HG03521 (cell line): ENCODE data around the gene CEPT1.

Experiments
- ATAC-seq: cut with Tn5 transposase; IDR thresholded peaks from one replicate; pipeline ENCODE4 v1.9.1; 2021; ENCODE audit warnings: mild to moderate bottlenecking, moderate library complexity; ENCODE audit not compliant: unreplicated experiment

The CEPT1 gene

DNA sequence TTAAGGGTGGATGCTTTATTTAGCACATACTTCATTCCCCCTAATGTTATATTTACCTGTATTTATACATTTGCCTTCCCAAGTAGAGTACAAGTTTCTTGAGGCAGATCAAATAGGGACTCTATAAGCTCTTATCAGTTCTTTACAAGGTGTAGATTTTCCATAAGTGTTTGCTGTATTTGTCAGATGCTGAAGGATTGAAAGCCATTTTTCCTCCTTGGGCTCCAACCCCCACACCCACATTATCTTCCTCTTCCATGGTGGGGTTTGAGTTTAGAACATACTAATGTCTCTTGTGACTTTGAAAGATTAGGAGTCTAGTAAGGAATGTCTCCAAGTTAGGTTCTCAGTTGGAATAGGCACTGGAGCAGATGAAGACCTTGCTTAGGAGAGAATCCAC, 85.1 kb downstream of the CEPT1 start:
- no peak for ATAC-seq

DNA sequence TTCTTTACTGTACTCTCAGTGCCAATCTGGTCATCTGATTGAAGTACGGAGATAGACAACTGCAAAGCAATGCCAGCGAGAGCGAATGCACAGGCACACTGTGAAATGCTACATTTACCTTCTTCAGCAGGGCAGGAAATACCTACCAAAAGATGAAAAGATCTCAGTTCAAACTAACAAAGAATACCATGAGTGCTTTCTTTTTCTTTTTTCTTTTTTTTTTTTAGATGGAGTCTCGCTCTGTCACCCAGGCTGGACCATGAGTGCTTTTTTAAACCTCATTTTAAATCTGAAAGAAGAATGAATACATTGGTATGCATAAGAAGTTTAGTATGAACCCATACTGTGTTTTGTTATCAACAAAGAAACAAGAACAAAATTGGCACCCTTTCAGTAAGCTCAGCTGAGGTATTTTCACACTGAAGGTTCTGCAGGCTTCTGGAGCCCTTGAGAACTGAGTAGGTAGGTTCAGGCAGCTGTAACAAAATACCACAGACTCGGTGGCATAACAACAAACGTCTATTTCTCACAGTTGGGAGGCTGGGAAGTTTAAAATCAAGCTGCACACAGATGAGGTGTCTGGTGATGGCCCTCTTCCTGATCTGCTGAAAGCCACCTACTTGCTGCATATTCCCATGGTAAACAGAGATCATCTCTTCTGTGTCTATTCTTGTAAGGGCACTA, 85.8 kb downstream of the CEPT1 start:
- no peak for ATAC-seq

DNA sequence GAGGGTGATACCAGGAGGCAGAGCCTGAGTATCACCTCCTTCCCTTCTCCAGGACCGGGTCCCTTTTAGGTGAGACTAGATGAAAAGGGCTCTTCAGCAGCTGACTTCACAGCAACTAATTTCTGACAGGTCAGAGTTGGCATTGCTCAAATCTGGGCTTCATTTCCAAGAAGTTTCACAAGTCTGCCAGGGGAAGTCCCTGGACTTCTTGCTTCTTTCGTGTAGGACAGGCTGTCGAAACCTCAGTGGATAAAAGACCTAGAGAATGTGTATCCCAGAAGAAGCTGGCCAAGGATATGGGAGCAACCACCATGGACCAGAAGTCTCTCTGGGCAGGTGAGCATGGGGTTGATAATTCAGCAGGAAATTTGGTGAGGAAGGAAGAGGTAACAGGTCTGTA, 87.4 kb downstream of the CEPT1 start, which contains the start of gene CHI3L2:
CHI3L2 (plus strand) TSS at position 280 of the 400 bp plus-strand sequence; CDS start at position 297, 17 bp downstream.
- no peak for ATAC-seq

DNA sequence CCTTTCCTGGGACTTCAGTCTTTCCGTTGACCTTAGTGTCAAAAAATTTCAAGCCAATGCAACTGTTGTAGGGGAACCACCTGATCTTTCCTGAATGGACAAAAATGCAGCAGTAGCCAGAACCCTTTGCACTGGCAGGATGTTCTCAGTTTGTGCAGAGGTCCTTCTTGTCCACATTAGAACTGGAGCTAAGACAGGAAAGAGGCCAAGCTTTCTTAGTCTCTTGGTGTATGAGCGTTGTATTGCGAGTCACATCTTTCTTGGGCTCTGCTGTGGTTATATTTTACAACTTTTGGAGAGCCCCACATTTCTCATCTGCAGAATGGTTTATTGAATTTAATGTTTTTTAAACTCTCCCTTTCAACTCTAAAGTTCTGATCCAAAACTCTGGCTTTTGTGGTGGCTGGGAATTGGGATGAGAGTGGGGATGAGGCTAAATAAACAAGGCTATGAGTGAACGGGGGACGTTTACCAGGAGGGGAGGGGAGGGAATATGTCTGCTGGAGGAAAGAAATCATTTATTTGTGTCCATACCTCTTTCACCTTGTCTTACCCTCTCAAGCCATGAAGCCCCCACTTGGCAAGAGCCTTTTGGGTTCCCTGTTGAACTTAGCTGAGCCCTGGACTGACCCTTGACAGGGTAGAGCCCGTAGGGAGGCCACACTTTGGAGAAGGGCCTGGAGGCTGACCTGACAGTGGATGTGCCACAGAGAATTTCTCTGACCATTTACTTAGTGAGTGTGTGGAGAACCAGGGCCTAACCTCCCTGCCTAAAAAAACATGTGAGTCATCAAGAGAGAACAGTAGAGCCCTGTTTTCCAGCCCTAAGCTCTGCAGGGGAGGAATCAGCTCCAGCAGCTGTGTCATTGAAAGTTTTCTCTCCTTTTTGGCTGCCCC, 88.1 kb downstream of the CEPT1 start:
- no peak for ATAC-seq

DNA sequence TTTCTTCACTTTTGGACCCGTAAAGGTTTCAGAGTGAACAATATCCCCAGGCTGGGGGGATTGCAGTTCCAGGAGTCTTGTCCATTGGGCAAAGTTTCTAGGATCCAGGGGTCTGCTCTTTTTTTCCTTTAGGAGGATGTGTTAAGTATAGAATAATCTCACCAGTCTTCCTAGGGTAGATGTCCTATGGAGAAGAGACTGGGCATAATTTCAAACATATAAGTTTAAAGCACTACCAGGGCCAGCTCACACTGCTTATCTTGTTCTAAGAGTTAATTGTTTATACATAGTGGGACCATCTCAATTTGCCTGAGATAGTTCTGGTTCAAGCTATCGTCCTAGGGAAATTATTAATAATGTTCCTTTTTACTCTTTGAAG, 88.7 kb downstream of the CEPT1 start:
- ATAC-seq: no peak

DNA sequence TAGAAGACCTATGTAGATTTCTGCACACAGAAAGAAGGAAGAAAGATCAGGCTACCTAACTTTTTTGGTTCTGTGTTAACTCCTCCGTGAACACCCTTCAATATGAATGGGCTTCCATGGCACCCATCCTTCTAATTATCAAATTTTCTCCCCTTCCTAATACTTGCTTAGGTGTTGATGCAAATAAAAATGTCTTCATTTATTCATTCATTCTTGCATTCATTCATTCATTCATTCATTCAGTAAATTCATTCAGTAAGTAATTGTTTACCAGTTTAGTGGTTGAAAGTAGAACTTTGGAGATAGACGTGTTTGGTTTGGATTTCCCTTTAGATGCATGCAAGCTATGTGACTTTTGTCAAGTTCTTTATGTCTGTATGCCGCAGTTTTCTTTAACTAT, 92.1 kb downstream of the CEPT1 start:
- ATAC-seq: no peak

DNA sequence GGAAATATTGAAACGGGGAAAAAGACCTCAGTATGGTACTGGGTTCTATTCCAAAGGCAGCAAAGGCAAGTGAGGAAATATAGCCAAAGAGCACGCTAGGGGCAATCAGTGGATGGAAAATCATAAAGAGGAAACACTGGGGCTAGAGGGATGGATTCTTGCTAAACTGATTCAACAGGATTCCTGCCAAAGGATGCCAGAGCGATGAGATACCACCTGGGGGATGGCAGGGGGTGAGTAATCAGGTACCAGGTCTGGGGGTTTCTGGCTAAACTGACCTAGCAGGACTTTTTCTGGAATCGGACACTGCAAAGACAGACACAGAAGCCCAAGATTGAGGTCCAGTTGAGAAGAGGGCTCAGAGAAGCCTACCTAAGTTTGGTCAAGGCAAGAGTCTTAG, 94.2 kb downstream of the CEPT1 start:
- ATAC-seq: no peak
